ENCODE measurements around the gene TBCB.
A peak's percentile ranks its signal among the peaks of the same experiment; 100 is the strongest.
"Not testable (repeated sequence)": the region's sequence is repeated elsewhere in the genome, so short reads cannot be mapped to it uniquely, and the experiment has no call there.

The TBCB gene

DNA sequence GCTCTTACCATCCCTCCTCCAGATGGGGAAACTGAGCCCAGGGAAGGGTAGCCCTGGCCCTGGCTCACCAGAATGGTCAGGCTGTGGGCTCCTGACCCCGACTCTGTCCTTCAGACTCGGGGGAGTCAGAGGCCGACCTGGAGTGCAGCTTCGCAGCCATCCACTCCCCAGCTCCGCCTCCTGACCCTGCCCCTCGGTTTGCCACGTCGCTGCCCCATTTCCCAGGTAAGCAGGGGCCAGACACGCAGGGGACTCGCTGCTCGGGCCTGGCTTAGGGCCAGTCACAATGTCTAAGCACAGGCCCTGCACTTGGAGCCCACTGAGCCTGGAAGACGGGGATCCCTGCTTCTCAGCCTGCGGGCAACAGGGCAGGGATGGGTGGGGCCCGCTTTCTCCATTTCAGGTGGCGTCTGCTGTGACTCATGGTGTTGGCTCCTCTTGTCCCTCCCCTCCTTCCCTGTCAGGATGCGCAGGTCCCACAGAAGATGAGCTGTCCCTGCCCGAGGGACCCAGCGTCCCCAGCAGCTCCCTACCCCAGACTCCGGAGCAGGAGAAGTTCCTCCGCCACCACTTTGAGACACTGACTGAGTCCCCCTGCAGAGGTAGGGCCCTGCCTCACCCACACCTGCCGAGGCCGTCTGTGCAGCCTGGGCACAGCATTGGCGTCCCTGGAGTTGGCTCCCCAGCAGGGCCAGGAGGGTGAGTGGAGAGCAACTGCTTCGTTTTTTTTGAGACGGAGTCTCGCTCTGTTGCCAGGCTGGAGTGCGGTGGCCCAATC lies 13.5 kb upstream of the TBCB start:
- DNase-seq (ENCODE audit: low spot score): no peak

DNA sequence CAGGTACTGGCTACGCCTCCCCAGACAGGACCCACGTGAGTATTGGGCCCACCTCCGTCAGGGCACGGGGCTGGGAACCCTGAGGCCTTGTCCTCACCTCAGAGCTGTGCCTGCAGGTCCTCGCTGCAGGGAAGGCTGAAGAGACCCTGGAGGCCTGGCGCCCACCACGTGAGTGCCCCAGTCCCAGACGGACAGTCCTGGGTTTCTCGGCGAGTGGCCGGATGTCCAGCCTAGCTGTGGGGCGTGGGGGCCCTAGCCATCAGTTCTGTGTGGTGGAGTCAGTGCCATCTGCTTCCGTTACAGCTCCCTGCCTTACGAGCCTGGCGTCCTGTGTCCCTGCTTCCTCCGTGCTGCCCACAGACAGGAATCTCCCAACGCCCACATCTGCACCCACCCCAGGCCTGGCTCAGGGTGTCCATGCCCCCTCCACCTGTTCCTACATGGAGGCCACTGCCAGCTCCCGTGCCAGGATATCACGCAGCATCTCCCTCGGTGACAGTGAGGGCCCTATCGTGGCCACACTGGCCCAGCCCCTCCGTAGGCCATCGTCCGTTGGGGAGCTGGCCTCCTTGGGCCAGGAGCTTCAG lies 12.1 kb upstream of the TBCB start:
- DNase-seq (ENCODE audit: low spot score): no peak

DNA sequence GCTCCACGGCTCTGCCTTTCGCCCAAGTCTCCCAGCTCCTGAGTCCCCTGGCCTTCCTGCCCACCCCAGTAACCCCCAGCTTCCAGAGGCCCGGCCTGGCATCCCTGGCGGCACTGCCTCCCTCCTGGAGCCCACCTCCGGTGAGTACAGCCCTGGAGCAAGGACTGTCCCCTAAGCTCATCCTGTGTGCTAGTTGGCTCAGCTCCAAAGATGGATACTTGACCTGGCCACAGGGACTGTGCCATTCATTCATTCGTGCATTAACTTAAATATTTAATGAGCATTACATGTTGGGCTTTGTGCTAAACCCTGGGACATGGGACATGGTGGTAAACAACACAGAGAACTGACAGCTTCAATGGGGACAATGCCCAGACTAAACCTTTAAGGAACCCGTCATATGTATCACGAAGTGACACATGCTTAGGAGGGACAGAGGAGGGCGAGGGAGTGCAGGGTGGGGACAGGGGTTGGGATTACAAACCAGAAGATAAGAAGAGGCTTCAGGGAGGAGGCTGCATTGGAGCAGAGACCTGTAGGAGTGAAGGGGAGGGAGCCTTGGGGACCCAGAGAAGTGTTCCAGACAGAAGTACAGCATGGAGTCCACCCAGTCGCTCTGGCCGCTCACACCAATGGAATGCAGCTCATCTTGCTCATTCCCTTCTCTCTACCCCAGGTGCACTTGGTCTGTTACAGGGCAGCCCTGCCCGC lies 11.3 kb upstream of the TBCB start:
- no peak for DNase-seq (ENCODE audit: low spot score)

DNA sequence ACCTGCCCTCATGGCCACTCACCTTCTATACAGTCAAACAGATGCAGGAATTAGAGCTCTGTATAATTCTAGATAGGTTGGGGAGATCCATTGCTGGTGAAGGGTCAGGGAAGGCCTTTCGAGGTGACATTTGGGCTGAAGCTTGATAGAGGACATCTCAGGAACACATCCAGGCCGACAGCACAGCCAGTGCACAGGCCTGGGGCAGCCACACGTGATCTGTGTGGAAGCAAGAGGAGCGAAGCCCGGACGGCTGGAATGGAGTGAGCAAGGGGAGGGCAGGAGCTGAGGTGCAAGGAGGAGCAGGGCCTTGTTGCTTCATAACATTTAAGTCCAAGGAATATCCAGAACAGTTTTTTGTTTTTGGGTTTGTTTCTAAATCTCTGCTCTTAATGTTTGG lies 8.8 kb upstream of the TBCB start:
- no peak for DNase-seq (ENCODE audit: low spot score)

DNA sequence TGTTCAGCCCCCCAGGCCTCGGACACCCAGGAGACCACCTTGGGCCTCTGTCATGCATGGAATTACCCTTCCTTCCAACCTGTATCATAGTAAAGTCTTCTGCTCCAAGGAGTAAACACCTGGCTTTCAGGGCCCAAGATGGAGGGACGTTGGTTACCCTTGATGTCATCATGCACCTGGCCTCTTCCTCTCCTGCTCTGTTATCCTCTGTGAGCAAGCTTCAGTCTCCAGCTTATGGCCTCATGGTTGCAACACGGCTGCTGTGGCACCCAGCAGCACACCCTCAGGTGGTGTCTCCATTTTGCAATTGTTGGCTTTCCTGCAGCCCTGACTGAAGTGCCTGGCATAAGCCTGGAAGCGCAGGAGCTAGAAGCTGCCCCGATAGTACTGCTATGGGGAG lies 8.3 kb upstream of the TBCB start:
- no peak for DNase-seq (ENCODE audit: low spot score)

DNA sequence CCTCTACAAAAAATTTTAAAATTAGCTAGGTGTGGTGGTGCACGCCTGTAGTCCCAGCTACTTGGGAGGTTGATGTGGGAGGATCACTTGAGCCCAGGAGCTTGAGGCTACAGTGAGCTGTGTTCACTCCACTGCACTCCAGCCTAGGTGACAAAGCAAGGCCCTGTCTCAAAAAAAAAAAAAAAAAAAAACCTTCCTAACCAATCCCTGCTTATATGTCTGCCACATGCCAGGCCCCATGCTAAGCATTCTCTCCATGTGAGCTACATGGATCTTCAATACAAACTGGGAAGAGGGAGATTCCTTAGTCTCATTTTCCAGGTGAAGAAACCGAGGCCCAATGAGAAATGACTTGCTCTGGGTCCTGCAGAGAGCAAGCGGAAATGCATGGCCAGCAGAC lies 6.6 kb upstream of the TBCB start:
- DNase-seq (ENCODE audit: low spot score): no peak

DNA sequence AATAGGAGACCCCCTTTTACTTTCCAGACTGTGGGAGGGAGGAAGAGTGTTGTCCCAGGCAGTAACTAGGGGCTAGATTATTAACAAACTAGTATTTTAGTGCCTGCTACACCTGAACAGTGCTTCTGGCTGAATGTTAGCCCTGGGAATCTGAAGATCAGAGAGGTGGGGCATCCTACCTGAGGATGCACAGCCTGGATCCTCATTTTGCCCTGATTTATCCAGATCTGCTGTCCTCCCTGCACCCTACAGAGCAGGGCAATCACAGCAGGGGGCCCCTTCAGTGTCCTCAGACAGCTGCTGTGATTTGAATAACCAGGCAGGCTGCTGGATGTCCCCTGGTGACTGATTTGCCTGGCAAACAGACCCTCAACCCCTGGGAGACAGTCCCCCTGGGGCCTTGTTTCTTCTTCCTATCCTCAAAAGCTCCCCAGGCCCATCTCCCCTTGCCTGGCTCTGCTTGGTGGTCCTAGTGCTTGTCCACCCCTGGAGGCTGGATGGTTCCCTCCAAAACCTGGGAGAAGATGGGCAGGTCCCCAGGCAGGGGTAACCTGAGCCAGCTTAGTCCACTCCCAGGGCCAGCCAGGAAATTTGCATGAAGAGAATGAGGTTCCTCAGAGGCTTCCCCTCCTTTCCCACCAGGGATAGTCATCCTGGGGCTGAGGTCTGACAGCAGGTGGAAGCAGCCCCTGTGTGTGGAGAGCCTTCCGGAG lies 4.6 kb upstream of the TBCB start, which contains the start of gene OVOL3:
Gene OVOL3, plus strand, starts transcription at position 657 of the 713 bp plus-strand sequence. CDS start 60 bp downstream, outside the sequence.
- DNase-seq (ENCODE audit: low spot score): no peak

DNA sequence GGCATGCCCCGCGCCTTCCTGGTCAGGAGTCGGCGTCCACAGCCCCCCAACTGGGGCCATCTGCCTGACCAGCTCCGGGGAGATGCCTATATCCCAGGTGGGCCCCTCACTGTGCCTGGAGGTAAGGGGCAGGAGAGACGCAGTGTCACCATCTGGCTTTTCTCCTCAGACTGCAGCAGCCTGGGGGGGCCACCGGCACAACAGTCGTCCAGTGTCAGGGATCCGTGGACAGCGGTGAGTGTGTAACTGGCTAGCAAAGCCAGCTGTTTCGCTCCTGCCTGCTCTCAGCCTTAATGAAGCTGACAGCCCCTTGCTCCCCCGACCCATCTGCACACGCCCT lies 4.1 kb upstream of the TBCB start:
- DNase-seq (ENCODE audit: low spot score): no peak

DNA sequence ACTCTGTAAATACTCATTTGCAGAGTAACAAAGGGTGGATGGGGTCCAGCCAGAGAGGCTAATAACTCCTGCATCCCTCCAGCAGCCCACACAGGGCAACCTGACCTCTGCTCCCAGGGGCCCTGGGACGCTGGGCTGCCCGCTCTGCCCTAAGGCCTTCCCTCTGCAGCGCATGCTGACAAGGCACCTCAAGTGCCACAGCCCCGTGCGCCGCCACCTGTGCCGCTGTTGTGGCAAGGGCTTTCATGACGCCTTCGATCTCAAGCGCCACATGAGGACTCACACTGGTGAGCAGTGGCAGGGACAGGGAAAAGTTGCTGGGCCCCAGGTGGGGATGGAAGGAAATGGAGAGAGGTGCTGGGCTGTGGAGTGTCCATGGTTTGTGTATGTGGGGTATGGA lies 2.6 kb upstream of the TBCB start:
- DNase-seq (ENCODE audit: low spot score): no peak

DNA sequence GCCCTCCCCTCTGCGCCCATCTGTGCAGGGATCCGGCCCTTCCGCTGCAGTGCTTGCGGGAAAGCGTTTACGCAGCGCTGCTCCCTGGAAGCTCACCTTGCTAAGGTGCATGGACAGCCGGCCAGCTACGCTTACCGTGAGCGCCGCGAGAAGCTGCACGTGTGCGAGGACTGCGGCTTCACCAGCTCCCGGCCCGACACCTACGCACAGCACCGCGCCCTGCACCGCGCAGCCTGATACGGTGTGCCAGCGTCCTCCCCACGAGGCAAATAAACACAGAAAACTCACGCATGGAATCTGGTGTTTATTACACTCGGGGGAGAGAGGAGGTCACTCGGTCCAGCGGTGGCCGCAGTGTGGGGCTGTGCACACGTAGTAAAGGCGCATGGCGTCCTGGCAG lies 1.8 kb upstream of the TBCB start:
- no peak for DNase-seq (ENCODE audit: low spot score)

DNA sequence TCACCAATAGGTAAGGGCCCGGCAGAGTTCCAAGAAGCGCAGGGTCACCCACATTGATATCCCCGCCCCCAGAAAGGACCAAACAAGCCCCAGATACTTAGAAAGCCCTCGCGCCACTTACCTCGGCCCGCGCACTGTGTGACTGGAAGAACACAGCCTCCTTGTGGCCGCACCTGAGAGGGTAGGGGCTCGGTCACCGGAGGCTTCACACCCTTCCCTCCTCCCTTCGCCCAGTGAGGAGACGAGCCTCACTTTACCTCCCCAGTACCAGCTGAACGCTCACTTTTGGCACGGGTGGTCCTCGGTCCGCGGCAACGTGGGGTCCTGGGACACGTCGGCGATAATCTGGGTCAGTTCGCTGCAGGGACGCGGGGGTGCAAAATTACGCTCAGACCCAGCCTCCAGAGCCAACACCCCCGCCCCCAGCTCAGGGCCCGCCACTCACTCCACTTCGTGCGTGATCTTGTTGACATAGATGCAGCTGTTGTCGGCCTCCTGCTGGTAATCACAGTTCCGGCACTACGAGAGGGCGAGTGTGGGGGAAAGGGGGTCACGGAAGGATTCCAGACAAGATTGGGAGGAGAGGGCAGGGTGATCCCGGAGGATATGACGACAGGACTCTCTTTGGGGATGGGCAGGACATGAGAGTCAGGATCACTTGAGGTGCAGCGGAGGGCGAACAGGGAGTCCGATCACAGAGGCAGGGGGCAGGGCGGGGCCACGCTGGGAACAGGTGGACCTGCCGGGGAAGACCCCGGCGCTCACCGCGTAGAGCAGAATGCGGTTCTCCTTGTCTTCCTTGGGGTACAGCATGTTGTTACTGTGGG lies 1.2 kb upstream of the TBCB start:
- DNase-seq (ENCODE audit: low spot score): peak; percentile 48

DNA sequence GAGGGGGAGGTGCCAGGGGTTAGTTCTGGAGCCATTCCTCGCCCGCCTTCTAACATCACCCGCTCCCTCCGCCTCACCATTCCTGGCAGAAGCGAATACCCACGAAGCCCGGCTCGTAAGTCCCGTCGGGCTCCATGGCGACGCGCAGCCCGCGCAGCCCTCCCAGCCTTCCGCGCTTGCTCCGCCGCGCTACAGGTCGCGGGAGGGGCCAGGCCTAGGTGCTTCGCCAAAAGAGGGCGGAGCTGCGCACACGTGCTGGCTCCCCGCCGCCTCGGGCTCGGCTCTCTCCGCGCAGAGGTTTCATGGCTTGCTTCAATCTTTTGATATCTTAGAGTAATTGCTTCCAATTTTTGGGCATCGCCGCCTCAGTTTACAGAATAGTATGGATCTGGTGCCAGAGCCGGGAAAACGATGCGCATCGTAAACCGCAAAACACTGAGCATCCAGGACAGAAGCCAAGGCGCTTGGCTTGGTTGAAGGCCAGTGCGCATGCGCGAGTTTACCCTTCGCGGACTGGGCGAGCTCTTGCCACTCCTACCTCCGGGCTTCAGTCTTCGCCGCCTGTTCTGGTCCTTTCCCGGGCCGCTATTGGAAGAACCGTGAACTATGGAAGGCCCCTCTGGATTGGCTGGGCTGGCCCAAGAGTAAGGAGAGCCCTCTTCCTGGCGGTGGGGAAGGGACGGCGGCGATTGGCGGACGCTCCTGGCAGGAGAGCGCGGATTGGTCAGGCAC lies 381 bp upstream of the TBCB start, which contains the start of gene POLR2I:
Gene POLR2I, minus strand, starts transcription at position 155 of the 732 bp plus-strand sequence. Its CDS starts 19 bp downstream, at position 136.
- peak; percentile 97 for DNase-seq (ENCODE audit: low spot score)

DNA sequence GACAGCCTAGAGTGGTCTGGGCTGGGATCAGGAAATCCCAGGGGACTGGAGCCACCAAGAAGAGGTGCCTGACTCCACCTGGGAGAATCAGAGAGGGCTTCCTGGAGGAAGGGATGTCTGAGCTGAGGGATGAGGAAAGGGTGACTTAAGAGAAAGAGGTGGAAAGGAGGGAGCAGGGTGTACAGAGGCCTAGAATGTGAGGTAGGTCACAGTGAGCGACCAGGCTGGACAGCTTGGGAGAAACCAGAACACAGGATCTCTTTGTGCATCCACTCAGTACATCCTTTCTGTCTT lies 1.0 kb downstream of the TBCB start:
- no peak for DNase-seq (ENCODE audit: low spot score)

DNA sequence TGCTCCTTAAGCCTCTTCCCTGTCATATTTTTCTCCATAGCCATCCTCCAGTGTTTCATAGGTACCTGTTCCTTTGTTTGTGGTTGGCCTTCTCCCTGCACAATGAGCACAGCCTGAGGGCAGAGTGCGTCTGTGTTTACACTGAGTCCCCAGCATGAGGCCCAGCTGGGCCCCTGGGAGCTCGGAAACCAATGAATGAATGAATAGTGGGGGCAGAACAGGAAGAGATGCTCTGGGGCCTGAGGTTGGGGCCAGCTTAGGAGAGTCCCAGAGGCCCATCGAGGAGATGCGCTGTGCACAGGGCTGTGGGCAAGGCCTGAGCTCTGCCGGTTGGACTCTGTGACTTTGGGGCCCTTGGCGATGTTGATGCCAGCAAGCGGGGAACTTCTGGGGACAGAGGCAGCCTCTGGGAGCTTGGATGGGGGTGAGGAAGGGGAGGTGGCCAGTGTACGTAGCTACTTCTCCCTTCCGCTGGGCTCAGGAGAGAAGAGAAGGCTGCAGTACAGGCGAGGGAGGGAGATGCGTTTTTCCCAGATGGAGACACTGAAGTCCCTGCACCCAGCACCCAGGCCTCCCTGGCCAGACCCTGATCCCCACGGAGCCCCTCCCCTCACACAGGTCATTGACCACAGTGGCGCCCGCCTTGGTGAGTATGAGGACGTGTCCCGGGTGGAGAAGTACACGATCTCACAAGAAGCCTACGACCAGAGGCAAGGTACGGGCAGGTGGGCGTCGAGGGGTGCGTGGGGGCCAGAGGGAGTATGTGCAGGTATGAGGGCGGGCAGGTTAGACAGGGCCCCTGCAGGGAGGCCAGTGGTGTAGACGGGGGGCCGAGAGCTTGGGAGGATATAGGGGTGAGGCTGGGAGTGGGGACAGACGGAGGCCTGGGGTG lies 5.1 kb downstream of the TBCB start:
- DNase-seq (ENCODE audit: low spot score): no peak

DNA sequence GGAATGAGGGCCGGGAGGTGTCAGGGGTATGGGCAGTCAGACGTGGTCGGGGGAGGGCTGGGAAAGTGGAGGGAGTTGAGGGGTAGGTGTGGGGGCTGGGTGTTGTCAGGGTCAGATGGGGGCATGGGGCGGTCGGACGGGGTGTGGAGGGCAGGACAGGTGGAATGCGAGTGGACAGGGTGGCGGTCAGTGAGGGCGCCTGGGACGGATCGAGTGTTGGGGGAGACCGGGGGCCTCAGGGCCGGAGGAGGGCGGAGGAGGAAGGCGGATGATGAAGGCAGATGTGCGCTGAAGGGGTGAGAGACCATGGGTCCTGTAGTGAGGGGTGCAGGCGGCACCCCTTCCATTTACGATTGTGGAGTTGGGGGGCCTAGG lies 5.7 kb downstream of the TBCB start:
- DNase-seq (ENCODE audit: low spot score): no peak

DNA sequence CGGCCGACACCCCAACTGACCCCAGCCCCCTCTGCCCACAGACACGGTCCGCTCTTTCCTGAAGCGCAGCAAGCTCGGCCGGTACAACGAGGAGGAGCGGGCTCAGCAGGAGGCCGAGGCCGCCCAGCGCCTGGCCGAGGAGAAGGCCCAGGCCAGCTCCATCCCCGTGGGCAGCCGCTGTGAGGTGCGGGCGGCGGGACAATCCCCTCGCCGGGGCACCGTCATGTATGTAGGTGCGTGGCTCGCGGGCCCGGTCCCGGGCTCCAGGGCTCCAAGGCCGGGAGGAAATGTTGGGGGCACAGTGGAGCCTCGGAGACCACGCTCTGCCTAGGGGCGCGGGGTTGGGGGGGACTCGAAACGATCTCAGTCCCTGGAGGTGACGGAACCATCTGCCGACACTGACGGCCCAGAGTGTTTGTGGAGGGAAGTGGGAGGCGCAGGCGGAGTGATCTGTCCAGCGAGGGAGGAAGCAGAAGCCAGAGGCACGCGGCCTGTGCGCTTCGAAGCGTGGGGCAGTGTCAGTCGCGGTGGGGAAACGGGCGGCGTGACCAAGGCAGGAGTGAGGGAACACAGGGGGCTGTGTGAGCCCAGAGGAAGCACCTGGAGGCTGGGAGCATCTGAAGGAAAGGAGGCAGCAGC lies 6.3 kb downstream of the TBCB start:
- peak; percentile 21 for DNase-seq (ENCODE audit: low spot score)

DNA sequence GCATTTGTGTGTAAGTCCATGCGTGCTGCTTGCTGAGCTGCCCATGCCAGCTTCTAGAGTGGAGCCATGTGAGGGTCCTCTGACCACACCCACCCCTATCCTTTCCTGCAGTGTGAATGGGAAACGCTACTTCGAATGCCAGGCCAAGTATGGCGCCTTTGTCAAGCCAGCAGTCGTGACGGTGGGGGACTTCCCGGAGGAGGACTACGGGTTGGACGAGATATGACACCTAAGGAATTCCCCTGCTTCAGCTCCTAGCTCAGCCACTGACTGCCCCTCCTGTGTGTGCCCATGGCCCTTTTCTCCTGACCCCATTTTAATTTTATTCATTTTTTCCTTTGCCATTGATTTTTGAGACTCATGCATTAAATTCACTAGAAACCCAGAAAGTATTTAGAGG lies 10.3 kb downstream of the TBCB start:
- DNase-seq (ENCODE audit: low spot score): no peak

DNA sequence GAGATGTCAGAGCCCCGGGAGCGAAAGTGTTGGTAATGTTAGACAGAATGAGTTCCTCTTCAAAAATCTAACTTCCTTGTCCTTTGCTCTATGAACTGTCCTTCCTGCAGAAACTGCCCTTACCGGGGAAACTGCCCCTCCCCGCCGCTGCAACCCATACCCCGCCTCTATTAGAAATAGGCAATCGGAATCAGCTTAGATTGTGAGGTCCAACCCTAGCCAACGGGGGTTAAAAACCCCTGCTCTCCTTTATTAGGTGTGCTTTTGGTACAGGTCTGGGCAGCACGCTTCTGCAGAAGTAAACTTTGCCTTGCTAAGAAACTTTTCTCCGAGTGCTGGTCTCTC lies 13.1 kb downstream of the TBCB start:
- DNase-seq (ENCODE audit: low spot score): no peak

DNA sequence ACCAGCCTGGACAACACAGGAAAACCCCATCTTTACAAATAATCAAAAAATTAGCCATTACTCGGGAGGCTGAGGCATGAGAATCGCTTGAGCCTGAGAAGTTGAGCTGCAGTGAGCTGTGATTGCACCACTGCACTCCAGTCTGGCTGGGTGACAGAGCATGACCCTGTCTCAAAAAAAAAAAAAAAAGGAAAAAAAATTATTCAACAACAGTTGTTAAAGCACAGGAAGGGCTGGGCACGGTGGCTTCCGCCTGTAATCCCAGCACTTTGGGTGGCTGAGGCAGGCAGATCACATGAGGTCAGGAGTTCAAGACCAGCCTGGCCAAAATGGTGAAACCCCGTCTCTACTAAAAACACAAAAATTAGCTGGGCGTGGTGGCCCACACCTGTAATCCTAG lies 16.0 kb downstream of the TBCB start:
- DNase-seq (ENCODE audit: low spot score): not testable (repeated sequence)

DNA sequence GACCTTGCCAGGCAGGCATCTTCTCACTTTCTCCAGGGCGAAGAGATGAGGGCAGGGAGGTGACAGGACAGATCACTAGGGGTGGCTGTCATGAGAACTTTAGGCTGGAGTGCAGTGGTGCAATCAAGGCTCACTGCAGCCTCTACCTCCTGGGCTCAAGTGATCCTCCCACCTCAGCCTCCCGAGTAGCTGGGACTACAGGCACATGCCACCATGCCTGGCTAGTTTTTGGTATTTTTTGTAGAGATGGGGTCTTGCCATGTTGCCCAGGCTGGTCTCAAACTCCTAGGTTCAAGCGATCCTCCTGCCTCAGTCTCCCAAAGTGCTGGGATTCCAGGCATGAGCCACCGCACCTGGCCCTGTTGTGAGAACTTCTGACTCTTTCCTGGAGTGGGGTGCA lies 19.6 kb downstream of the TBCB start:
- DNase-seq (ENCODE audit: low spot score): not testable (repeated sequence)
